ENCODE data around the gene IL36RN. TPM values are rescaled to one million over a fixed set of nuclear protein-coding genes. Genes with fewer than 3 reads are reported as not detected.

The IL36RN gene
- total RNA-seq, 1 experiment from 2014 or later: not detected

DNA sequence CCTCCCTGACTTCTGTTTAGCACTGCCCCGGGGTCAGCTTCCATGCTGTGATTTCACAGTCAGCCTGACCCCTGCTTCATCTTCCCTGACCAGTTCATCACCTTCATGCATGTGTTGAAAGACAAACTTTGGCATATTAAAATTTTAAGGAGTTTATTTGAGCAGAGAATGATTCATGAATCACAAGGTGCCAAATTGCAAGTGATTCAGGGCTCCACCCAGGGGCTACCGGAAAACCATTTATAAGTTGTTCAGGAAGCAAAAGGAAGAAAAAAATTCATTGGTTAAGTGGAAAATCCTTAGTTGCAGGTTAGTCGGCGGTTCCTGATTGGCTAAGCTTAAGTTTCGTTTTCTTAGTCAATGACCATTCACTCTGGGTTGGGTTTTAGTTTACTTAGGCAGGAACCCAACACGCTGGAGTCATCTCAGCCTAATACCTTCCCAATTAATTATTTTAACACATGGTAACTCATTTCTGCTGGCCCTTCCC, 19.4 kb downstream of the IL36RN start:
- CTCF ChIA-PET: no interaction called here
- peaks cover 2% of the 10 kb centered on the region for H3K27me3 ChIP-seq (replicated peaks; ENCODE audit: insufficient read depth, low read depth, low read length, poor library complexity)
- intact Hi-C loops (cut with micrococcal nuclease; ENCODE audit: unreplicated experiment): no loop called here
- POLR2A ChIA-PET (ENCODE audit: low non-redundant PET): no interaction called here
- no peaks in the 10 kb centered on the region for H3K36me3 ChIP-seq (ENCODE audit: insufficient read depth, low read length, poor library complexity, severe bottlenecking)
- TF ChIP-seq, protein P1, sequence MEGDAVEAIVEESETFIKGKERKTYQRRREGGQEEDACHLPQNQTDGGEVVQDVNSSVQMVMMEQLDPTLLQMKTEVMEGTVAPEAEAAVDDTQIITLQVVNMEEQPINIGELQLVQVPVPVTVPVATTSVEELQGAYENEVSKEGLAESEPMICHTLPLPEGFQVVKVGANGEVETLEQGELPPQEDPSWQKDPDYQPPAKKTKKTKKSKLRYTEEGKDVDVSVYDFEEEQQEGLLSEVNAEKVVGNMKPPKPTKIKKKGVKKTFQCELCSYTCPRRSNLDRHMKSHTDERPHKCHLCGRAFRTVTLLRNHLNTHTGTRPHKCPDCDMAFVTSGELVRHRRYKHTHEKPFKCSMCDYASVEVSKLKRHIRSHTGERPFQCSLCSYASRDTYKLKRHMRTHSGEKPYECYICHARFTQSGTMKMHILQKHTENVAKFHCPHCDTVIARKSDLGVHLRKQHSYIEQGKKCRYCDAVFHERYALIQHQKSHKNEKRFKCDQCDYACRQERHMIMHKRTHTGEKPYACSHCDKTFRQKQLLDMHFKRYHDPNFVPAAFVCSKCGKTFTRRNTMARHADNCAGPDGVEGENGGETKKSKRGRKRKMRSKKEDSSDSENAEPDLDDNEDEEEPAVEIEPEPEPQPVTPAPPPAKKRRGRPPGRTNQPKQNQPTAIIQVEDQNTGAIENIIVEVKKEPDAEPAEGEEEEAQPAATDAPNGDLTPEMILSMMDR (conservative IDR thresholded peaks at IDR 0.05; ENCODE audit: low read depth, low read length): no peak
- no peak for TF ChIP-seq EZH2 (IDR thresholded peaks at IDR 0.05; ENCODE audit: borderline replicate concordance, low read depth, low read length, poor library complexity, severe bottlenecking)
- no peak overlapping the region for H3K27ac ChIP-seq (ENCODE audit: low read depth, low read length, poor library complexity, severe bottlenecking)
- peak; percentile 6 for DNase-seq (ENCODE audit: low spot score)
- no peaks in the 10 kb centered on the region for H3K4me1 ChIP-seq (ENCODE audit: insufficient read depth, low read length, poor library complexity, severe bottlenecking)
- no peak overlapping the region for H3K4me3 ChIP-seq (ENCODE audit: low read depth, low read length, poor library complexity, severe bottlenecking)
- BruUV-seq (replicated peaks): no TSS peak
- H3K9me3 ChIP-seq (ENCODE audit: low read depth, low read length, poor library complexity, severe bottlenecking): no peaks in the 10 kb centered on the region

DNA sequence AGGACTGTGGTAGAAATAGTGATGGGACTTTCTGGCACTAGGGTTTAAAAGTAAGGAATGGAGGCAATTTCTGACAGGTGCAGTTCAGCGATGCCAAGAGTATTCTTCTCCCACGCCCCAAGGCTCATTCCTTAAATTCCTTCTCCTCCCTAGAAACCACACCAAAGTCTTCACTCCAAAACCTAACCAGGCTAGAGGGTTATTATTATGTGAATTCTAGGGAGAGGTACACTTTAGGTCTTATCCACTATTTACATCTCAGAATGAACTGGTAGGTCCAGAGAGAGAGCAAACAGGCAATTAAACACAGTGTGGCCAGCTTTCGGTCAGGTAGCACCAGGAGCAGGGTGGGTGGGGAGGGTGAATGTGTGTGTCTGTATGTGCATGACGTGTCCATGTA, 20.1 kb downstream of the IL36RN start:
- intact Hi-C loops (cut with micrococcal nuclease; ENCODE audit: unreplicated experiment): no loop called here
- H3K36me3 ChIP-seq (ENCODE audit: insufficient read depth, low read length, poor library complexity, severe bottlenecking): no peaks in the 10 kb centered on the region
- no peak for DNase-seq (ENCODE audit: low spot score)
- CTCF ChIA-PET: interaction anchor here (1.9 kb wide), 1 partner anchor 120 kb away, joined by 16 read pairs; no protein-coding TSS in a partner anchor
- TF ChIP-seq, protein P1 (conservative IDR thresholded peaks at IDR 0.05; ENCODE audit: low read depth, low read length): no peak
- no peak for TF ChIP-seq EZH2 (IDR thresholded peaks at IDR 0.05; ENCODE audit: borderline replicate concordance, low read depth, low read length, poor library complexity, severe bottlenecking)
- no peaks in the 10 kb centered on the region for H3K4me1 ChIP-seq (ENCODE audit: insufficient read depth, low read length, poor library complexity, severe bottlenecking)
- BruUV-seq (replicated peaks): no TSS peak
- H3K4me3 ChIP-seq (ENCODE audit: low read depth, low read length, poor library complexity, severe bottlenecking): no peak overlapping the region
- no peaks in the 10 kb centered on the region for H3K9me3 ChIP-seq (ENCODE audit: low read depth, low read length, poor library complexity, severe bottlenecking)
- no peak overlapping the region for H3K27ac ChIP-seq (ENCODE audit: low read depth, low read length, poor library complexity, severe bottlenecking)
- POLR2A ChIA-PET (ENCODE audit: low non-redundant PET): interaction anchor here (0.6 kb wide), 1 partner anchor 96 kb away, joined by 3 read pairs; no protein-coding TSS in a partner anchor
- peaks cover 2% of the 10 kb centered on the region for H3K27me3 ChIP-seq (replicated peaks; ENCODE audit: insufficient read depth, low read depth, low read length, poor library complexity)

DNA sequence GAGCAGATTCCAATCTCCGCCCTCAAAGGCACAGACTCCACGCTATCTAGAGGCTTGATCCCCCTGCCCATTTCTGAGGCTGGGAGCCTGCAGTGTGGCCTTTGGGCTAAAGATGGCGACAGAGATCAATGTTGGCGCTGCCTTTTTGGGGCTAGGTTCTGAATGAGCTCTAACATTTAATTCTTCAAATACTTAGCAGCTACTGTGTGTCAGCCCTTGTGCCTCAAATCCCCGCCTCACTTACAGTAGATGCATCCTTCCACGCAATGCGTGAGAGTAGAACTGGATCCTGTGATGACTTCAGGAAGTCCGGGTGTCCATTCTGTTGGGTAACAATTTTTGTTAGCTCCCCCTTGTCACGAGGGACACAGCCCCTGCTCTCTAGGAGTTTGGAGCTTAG, 21.1 kb downstream of the IL36RN start:
- POLR2A ChIA-PET (ENCODE audit: low non-redundant PET): no interaction called here
- BruUV-seq (replicated peaks): no TSS peak

More for the DNA sequence above, 21.1 kb downstream of the IL36RN start:
- Histone ChIP-seq H3K4me3 (ENCODE audit: low read depth, low read length, poor library complexity, severe bottlenecking) (no peak overlapping the region), H3K27me3 (replicated peaks; ENCODE audit: insufficient read depth, low read depth, low read length, poor library complexity) (peaks cover 2% of the 10 kb centered on the region), H3K4me1 (ENCODE audit: insufficient read depth, low read length, poor library complexity, severe bottlenecking) (no peaks in the 10 kb centered on the region), H3K9me3 (ENCODE audit: low read depth, low read length, poor library complexity, severe bottlenecking) (no peaks in the 10 kb centered on the region), H3K36me3 (ENCODE audit: insufficient read depth, low read length, poor library complexity, severe bottlenecking) (no peaks in the 10 kb centered on the region), H3K27ac (ENCODE audit: low read depth, low read length, poor library complexity, severe bottlenecking) (no peak overlapping the region)
- DNase-seq (ENCODE audit: low spot score): peak; percentile 59
- intact Hi-C loops (cut with micrococcal nuclease; ENCODE audit: unreplicated experiment): loop anchor here (2.0 kb wide), 1 partner anchor 119 kb away; no protein-coding TSS in a partner anchor
- TF ChIP-seq, protein P1 (conservative IDR thresholded peaks at IDR 0.05; ENCODE audit: low read depth, low read length): peak; percentile 83
- TF ChIP-seq EZH2 (IDR thresholded peaks at IDR 0.05; ENCODE audit: borderline replicate concordance, low read depth, low read length, poor library complexity, severe bottlenecking): no peak
- CTCF ChIA-PET: interaction anchor here (0.5 to 1.9 kb wide), 9 partner anchors 21 to 1438 kb away, joined by 3 to 16 read pairs (median 4); no protein-coding TSS in a partner anchor

Data from A673 (cell line).